Panc1 (cell line): ENCODE data around the gene TNRC6C. TPM values are rescaled to one million over a fixed set of nuclear protein-coding genes. Genes with fewer than 3 reads are reported as not detected.

Source experiments
- ATAC-seq: fragments of 200-7000 bp; cut with Tn5 transposase; 2 replicates; pipeline ENCODE4 v1.9.1; 2020; ENCODE audit warnings: mild to moderate bottlenecking, moderate library complexity
- BruUV-seq: library from RNA; stranded (reverse); fragments of 400-500 nt; replicated peaks from 2 replicates; lab custom pipeline; 2021; lab: Mats Ljungman, UMichigan
- CTCF ChIA-PET: fragments of 300-600 bp; sonication (Branson Sonifier 250); formaldehyde crosslinking; loops from one replicate; lab custom pipeline; 2022; ENCODE audit warnings: antibody characterized with exemption; lab: Charles Lee
- POLR2A ChIA-PET: fragments of 300-600 bp; sonication (Branson Sonifier 250); formaldehyde crosslinking; loops from one replicate; lab custom pipeline; 2022; ENCODE audit warnings: antibody characterized with exemption; lab: Charles Lee
- DNase-seq: peaks from one replicate; pipeline ENCODE4 v3.0.0-alpha.2; 2010; ENCODE audit warnings: low read depth, low spot score
- H3K27ac ChIP-seq: 2 replicates; pipeline ENCODE4 v1.5.1; 2011; ENCODE audit warnings: mild to moderate bottlenecking, low read length, inconsistent platforms
- H3K27me3 ChIP-seq: fragments of 200-500 bp; sonication (Bioruptor generic); 2 replicates; pipeline ENCODE4 v1.6.0; 2014; ENCODE audit warnings: low read length, inconsistent platforms; ENCODE audit not compliant: control insufficient read depth, insufficient read depth
- H3K36me3 ChIP-seq: fragments of 200-500 bp; sonication (Bioruptor generic); 2 replicates; pipeline ENCODE4 v1.5.1; 2014; ENCODE audit warnings: inconsistent platforms, mild to moderate bottlenecking, low read length, moderate library complexity; ENCODE audit not compliant: control insufficient read depth, insufficient read depth
- H3K4me1 ChIP-seq: 2 replicates; pipeline ENCODE4 v1.5.1; 2011; ENCODE audit warnings: inconsistent platforms, mild to moderate bottlenecking, low read length, moderate library complexity; ENCODE audit not compliant: control insufficient read depth, insufficient read depth
- H3K4me3 ChIP-seq, 2 experiments: 2 replicates each; pipeline ENCODE4 v1.5.1; 2011 to 2012; ENCODE audit warnings: low read depth in 2 of 2, low read length in 2 of 2, mild to moderate bottlenecking in 2 of 2, inconsistent platforms in 1 of 2, moderate library complexity in 1 of 2
- H3K9me3 ChIP-seq: fragments of 200-500 bp; sonication (Bioruptor generic); 2 replicates; pipeline ENCODE4 v1.5.1; 2014; ENCODE audit warnings: low read depth, mild to moderate bottlenecking, inconsistent platforms, low read length, moderate library complexity; ENCODE audit not compliant: control insufficient read depth, insufficient read depth
- POLR2AphosphoS5 ChIP-seq: IDR thresholded peaks from 2 replicates; pipeline ENCODE4 v1.6.1; 2012; ENCODE audit warnings: mild to moderate bottlenecking, low read depth, low read length, moderate library complexity
- SIN3A ChIP-seq: IDR thresholded peaks from 2 replicates; pipeline ENCODE4 v1.6.1; 2012; ENCODE audit warnings: low read depth, mild to moderate bottlenecking, low read length, moderate library complexity, borderline replicate concordance; ENCODE audit not compliant: insufficient read depth
- TCF7L2 ChIP-seq: IDR thresholded peaks from 2 replicates; pipeline ENCODE4 v1.6.1; 2011; ENCODE audit warnings: mild to moderate bottlenecking, low read depth, low read length, inconsistent platforms
- in situ Hi-C: cut with HindIII; loops from 2 replicates; pipeline ENCODE4 v1.10.0; 2016; ENCODE audit warnings: low sequenced_read_pairs, low pct_unique_long_range_greater_than_20kb
- intact Hi-C: fragments of 100-400 bp; cut with micrococcal nuclease; formaldehyde crosslinking; loops from one replicate; pipeline ENCODE4 v1.10.0; 2022; ENCODE audit not compliant: unreplicated experiment
- total RNA-seq: library from RNA; stranded (reverse); gene quantifications from one replicate; pipeline ENCODE4 v1.2.1, GENCODE V29; 2021; ENCODE audit not compliant: unreplicated experiment
- TF ChIP-seq, protein P1 (sequence below), 2 experiments: IDR thresholded peaks; 2 replicates each; pipeline ENCODE4 v1.6.1; 2011 to 2012; ENCODE audit warnings: low read depth in 2 of 2, control low read depth in 1 of 2, low read length in 1 of 2, mild to moderate bottlenecking in 1 of 2, moderate library complexity in 1 of 2; ENCODE audit not compliant: insufficient read depth in 1 of 2
- TF ChIP-seq, protein P2 (sequence below): fragments of 450-650 bp; IDR thresholded peaks from 2 replicates; pipeline ENCODE4 v1.5.1; 2017; ENCODE audit warnings: mild to moderate bottlenecking

The TNRC6C gene
- total RNA-seq, 1 experiment from 2014 or later = 10.1 TPM

DNA sequence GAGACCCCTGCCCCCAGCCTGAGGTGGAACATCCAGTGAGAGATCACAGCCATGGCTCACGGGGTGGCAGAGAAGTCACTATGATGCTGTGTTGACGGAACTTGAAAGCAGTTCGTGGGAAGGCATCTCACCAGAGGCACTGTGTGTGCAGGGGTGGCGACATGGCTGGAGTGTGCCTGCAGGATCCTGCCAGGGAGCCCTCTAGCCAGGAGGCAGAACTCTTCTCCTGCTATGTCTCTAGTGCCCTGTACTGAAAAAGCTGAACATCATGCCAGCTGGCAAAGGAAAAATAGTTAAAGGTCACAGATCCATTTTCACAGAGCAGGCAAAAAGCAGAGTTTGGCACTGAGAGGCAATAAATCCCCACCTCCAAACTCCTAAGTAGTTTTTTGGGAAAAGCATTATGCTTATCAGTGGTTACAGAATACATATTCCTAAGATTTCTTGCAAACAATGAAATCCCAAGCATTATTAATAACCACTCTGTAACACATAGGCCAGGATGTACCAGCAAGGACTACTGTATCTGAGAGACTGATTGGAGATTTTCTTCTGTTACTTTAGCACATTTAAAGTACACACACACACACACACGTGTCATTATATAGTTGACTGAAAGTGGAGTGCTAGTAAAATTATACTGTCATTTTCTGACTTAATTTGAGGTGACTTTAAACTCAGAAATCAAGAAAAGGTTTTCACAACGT, 36.8 kb downstream of the TNRC6C start:
- CTCF ChIA-PET = no interaction called here
- intact Hi-C loops (no loop called here), in situ Hi-C loops (no loop called here)
- no peaks in the 10 kb centered on the region; the same call in 1 of the 2 replicates for H3K27me3 ChIP-seq
- BruUV-seq = no TSS peak
- TF ChIP-seq TCF7L2 (no peak), POLR2AphosphoS5 (no peak), SIN3A (no peak)
- TF ChIP-seq, protein P1, sequence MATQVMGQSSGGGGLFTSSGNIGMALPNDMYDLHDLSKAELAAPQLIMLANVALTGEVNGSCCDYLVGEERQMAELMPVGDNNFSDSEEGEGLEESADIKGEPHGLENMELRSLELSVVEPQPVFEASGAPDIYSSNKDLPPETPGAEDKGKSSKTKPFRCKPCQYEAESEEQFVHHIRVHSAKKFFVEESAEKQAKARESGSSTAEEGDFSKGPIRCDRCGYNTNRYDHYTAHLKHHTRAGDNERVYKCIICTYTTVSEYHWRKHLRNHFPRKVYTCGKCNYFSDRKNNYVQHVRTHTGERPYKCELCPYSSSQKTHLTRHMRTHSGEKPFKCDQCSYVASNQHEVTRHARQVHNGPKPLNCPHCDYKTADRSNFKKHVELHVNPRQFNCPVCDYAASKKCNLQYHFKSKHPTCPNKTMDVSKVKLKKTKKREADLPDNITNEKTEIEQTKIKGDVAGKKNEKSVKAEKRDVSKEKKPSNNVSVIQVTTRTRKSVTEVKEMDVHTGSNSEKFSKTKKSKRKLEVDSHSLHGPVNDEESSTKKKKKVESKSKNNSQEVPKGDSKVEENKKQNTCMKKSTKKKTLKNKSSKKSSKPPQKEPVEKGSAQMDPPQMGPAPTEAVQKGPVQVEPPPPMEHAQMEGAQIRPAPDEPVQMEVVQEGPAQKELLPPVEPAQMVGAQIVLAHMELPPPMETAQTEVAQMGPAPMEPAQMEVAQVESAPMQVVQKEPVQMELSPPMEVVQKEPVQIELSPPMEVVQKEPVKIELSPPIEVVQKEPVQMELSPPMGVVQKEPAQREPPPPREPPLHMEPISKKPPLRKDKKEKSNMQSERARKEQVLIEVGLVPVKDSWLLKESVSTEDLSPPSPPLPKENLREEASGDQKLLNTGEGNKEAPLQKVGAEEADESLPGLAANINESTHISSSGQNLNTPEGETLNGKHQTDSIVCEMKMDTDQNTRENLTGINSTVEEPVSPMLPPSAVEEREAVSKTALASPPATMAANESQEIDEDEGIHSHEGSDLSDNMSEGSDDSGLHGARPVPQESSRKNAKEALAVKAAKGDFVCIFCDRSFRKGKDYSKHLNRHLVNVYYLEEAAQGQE (IDR thresholded peaks at IDR 0.05; ENCODE audit: insufficient read depth in 1 of 2, low read depth in 2 of 2, low read length in 1 of 2) = no peak
- no peaks in the 10 kb centered on the region for H3K9me3 ChIP-seq
- no peaks in the 10 kb centered on the region for H3K4me1 ChIP-seq
- POLR2A ChIA-PET = interaction anchor here (0.6 kb wide), 1 partner anchor 37 kb away, joined by 6 read pairs; no protein-coding TSS in a partner anchor
- no peak overlapping the region for H3K4me3 ChIP-seq
- H3K36me3 ChIP-seq = no peaks in the 10 kb centered on the region
- ATAC-seq = no peak
- no peak overlapping the region for H3K27ac ChIP-seq
- DNase-seq = no peak

DNA sequence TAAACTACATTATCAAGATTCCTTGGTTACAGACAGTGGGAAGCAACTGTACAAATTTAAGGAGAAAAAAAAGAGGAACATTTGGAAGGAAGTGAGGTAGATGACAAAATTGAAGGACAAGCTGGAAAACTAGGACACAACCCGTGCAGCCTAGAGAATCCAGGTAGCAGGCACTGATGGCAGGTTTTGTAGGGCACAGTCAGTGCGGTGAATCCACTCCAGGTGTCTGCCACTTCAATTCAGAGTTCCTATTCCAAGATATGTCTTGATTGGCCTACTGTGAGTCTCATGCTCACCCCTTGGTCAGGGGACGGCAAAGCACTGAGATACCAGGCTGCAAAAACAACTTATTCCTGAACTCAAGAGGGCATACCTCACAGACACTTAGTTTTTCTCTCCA, 37.8 kb downstream of the TNRC6C start:
- POLR2A ChIA-PET = no interaction called here
- H3K36me3 ChIP-seq = no peaks in the 10 kb centered on the region

More for the DNA sequence above, 37.8 kb downstream of the TNRC6C start:
- Histone ChIP-seq H3K4me1 (no peaks in the 10 kb centered on the region), H3K27me3 (no peaks in the 10 kb centered on the region), H3K4me3 (no peak overlapping the region), H3K27ac (no peak overlapping the region), H3K9me3 (no peaks in the 10 kb centered on the region)
- no peak for ATAC-seq
- in situ Hi-C loops (no loop called here), intact Hi-C loops (no loop called here)
- no TSS peak for BruUV-seq
- TF ChIP-seq, protein P2, sequence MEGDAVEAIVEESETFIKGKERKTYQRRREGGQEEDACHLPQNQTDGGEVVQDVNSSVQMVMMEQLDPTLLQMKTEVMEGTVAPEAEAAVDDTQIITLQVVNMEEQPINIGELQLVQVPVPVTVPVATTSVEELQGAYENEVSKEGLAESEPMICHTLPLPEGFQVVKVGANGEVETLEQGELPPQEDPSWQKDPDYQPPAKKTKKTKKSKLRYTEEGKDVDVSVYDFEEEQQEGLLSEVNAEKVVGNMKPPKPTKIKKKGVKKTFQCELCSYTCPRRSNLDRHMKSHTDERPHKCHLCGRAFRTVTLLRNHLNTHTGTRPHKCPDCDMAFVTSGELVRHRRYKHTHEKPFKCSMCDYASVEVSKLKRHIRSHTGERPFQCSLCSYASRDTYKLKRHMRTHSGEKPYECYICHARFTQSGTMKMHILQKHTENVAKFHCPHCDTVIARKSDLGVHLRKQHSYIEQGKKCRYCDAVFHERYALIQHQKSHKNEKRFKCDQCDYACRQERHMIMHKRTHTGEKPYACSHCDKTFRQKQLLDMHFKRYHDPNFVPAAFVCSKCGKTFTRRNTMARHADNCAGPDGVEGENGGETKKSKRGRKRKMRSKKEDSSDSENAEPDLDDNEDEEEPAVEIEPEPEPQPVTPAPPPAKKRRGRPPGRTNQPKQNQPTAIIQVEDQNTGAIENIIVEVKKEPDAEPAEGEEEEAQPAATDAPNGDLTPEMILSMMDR = no peak
- TF ChIP-seq, protein P1 (IDR thresholded peaks at IDR 0.05; ENCODE audit: insufficient read depth in 1 of 2, low read depth in 2 of 2, low read length in 1 of 2) = no peak
- TF ChIP-seq POLR2AphosphoS5 (no peak), SIN3A (no peak), TCF7L2 (no peak)
- CTCF ChIA-PET = no interaction called here
- DNase-seq = no peak
